HS-27A (cell line): ENCODE results near the gene EXOC3L4.
"Not testable (repeated sequence)": the region's sequence is repeated elsewhere in the genome, so short reads cannot be mapped to it uniquely, and the experiment has no call there.

Experiments used
- DNase-seq: peaks from one replicate; pipeline ENCODE4 v3.0.0-alpha.2; 2012; ENCODE audit warnings: low read depth, missing footprints

EXOC3L4 gene

DNA sequence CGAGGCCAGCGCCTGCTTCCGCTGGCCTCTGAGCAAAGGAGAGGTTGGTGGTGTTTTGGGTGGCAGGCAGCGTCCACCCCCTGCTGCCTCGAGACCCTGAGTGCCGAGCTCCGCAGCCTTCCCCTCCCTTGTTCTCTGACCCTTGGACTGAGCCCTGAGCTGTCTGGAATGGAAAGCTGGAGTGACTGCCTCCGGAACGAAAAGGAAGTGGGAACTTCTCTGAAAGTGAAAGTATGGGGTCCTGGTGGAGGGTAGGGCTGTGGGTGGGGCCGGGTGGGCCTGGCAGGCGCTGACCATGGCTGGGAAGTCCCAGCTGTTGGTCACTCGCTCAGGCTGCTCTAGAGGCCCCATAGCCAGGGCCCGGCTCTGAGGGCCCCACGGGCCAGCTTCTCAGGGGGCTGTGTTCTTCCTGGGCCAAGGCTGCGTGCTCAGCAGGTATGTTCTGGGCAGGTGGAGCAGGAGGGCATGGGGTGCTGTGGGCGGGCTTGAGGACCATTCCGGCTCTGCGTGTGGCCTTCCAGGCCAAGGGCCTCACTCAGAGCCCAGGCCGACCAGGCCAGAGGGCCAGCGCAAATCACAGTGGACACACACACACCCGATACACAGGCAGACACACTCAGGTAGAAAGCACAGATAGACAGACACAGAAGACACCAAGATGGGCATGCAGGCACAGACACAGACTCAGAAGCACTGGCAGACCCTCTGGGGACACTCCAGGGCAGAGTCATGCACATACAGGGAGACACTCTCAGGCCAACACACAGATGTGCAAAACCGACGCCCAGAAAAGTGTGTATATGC, at the start of gene EXOC3L4:
TSS of gene EXOC3L4 (plus strand) at position 320 of the 804 bp plus-strand sequence. CDS start 5,495 bp downstream, outside the sequence.
- no peak for DNase-seq

DNA sequence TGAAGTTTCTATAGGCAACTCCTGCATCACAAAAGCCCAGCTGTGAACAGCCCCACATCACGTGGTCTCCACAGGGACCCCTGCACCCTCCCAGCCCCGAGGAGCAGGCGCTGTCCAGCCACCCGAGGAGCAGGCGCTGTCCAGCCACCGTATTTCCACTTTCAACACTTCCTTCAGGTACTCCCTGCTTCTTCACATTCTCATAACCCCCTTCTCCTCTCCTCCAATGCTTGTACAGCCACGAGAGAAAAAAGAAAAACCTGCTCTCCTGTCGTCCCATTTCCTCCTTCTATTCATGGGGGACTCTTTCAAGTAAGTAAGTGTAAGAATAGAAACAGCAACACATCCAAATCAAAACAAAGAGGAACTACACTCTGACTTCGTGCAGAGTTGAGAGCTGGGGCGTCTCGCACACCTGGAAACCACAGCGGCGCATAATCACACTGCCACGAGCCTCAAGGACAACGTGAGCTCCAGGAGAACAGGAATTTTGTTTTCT, 49.1 kb upstream of the EXOC3L4 start:
- DNase-seq: no peak

DNA sequence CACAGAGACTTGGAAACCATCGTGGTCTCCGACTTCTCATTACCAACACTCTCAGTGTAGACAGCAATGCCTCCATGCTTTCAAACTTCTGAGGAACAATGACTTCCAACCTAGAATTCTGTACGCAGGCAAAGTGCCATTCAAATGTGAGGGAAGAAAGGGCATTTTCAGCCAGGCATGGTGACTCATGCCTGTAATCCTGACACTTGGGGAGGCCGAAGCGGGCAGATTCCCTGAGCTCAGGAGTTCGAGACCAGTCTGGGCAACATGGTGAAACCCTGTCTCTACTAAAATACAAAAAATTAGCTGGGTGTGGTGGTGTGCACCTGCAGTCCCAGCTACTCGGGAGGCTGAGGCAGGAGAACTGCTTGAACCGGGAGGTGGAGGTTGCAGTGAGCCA, 47.1 kb upstream of the EXOC3L4 start:
- not testable (repeated sequence) for DNase-seq

- DNase-seq: no peak
Observed at GRCh38 chr14:103050935-103051334, 43.6 kb upstream of the EXOC3L4 start.

GRCh38 chr14:103052407-103052806, 42.1 kb upstream of the EXOC3L4 start:
- DNase-seq: no peak

GRCh38 chr14:103055695-103056094, 38.8 kb upstream of the EXOC3L4 start:
- no peak for DNase-seq

DNA sequence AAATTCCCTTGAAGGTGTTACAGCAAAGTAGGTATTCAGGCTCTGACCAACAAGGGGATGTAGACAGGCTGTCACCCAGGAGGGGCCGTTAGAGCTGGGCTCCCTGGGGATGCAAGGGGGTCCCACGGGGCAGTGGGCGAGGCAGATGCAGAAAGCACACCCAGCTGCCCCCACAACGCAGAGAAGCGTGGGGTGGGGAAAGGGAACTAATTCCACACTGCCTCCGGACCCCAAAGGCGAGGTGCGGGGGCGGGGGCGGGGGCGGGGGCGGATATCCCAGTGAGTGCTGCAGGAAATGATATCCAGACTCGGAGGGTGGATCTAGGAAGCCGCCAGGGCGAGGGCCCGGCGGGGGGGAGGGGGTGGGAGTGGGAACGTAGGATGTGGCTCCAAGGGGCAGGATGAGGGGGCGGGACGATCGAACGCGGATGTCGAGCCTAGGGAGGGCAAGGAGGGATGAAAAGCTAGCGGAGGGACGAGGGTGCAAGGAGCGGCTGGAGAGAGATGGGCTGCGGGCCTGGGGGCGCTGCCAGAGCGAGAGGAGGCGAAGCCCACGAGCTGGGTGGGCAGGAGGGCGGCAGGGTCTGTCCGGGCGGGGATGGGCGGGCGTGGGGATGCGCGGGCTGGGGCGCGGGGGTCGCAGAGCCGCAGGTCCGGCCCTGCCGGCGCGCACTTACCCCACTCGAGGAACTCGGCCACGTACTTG, 38.0 kb upstream of the EXOC3L4 start:
- DNase-seq: peak; percentile 24

DNA sequence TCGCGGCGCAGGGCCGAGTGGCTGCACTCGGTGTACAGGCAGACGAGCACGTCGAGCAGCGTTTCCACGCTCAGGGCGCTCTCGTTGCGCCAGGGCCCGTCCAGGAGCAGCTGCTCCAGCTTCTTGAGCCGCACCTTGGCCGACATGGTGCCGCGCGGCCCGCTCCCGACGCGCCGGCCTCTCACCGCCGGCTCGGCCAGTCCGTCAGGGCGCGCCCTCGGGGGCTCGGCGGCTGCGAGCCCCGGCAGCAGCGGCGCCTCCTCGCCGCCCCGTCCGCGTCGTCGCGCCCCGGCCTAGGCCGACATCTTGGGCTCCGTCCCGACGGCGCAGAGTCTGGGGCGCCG, 37.5 kb upstream of the EXOC3L4 start:
- no peak for DNase-seq

- peak; percentile 46 for DNase-seq
Observed at GRCh38 chr14:103057372-103058163, 37.0 kb upstream of the EXOC3L4 start, which contains the start of gene CDC42BPB. Gene CDC42BPB (minus strand): TSS chr14:103057549. CDS start chr14:103057173, 376 bp downstream.

DNA sequence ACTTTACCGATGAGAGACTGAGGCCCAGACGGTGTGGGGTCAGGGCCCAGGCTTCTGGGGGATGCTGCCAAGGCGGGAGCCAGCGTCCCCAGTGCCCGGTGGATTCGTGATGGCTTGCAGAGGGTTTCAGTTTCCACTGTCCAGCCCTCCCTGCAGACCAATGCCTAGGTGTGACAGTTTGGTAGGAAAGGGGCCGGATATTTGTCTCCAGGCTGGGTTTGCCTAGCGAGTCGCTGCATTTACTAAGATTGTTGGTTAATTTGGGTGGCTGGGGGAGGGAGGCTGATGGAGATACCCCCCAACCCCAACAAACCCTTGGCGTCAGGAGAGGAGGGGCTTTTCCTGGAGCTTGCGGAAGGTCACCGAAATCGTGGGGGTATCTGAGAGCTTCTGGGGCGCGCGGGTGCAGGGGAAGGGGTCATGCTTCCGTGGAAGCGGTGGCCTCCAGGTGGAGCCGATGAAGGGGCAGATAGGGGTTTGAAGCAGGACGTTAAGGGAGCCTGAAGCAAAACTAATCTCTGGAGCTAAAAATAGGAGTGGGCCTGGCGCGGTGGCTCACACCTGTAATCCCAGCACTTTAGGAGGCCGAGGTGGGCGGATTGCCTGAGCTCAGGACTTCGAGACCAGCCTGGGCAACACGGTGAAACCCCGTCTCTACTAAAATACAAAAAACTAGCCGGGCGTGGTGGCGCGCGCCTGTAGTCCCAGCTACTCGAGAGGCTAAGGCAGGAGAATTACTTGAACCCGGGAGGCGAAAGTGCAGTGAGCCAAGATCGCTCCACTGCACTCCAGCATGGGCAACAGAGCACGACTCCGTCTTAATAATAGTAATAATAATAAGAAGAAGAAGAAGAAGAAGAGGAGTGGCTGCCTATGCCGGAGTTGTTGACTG, 36.1 kb upstream of the EXOC3L4 start:
- no peak for DNase-seq

DNA sequence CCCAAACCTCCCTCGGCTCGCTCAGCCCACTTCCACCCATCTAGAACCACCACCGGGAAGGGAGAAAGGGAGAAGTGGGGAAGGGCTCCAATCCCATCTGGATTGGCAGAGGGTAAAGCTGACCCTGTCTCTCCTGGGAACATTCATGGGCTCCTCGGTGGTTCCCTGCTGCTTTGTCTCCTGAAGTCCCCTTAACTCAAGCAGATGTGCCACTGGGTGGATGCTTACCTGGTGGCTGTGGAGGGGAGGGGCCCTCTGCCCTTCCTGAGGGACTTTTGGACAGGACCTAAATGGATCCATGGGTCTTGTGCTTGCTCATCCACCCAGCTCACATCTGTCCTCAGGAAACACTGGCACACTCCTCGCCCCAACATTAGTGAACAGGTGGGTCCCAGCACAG, 35.0 kb upstream of the EXOC3L4 start:
- DNase-seq: no peak

DNA sequence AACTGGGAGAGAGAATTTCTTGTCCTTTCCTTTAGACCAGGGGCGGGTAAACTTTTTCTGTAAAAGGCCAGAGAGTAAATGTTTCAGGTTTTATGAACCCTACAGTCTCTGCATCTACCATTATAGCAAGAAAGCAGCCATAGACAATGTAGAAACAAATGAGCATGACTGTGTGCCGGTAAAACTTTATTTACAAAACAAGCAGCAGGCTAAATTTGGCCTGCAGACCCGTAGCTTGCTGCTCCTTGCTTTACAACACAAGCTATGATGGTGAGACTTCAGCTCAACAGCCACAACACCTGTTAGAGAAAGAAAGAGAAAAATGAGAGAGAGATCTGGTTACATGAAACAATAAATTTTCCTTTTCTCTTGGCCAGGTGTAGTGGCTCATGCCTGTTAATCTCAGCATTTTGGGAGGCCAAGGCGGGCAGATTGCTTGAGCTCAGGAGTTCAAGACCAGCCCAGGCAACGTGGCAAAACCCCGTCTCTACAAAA, 33.0 kb upstream of the EXOC3L4 start:
- DNase-seq: no peak

DNA sequence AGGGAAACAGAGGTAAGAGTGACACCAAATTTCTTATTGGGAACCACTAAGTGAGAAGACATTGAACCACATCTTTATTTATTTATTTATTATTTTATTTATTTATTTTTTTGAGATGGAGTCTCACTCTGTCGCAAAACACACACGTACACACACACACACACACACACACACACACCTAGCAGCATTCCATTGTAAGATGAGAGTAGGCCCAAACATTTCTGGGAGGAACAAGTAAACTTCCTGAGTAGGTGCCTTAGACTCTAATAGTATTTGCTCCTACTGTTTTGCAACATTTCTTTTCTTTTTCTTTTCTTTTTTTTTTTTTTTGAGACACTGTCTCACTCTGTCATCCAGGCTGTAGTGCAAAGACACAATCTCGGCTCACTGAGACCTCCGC, 30.1 kb upstream of the EXOC3L4 start:
- DNase-seq: no peak

- DNase-seq: no peak
Observed at GRCh38 chr14:103064978-103065377, 29.5 kb upstream of the EXOC3L4 start.

- no peak for DNase-seq
Observed at GRCh38 chr14:103065861-103066260, 28.7 kb upstream of the EXOC3L4 start.

GRCh38 chr14:103066399-103066798, 28.1 kb upstream of the EXOC3L4 start:
- DNase-seq: no peak

- DNase-seq: no peak
Observed at GRCh38 chr14:103067231-103067954, 27.1 kb upstream of the EXOC3L4 start.

- no peak for DNase-seq
Observed at GRCh38 chr14:103068351-103069073, 26.0 kb upstream of the EXOC3L4 start.

DNA sequence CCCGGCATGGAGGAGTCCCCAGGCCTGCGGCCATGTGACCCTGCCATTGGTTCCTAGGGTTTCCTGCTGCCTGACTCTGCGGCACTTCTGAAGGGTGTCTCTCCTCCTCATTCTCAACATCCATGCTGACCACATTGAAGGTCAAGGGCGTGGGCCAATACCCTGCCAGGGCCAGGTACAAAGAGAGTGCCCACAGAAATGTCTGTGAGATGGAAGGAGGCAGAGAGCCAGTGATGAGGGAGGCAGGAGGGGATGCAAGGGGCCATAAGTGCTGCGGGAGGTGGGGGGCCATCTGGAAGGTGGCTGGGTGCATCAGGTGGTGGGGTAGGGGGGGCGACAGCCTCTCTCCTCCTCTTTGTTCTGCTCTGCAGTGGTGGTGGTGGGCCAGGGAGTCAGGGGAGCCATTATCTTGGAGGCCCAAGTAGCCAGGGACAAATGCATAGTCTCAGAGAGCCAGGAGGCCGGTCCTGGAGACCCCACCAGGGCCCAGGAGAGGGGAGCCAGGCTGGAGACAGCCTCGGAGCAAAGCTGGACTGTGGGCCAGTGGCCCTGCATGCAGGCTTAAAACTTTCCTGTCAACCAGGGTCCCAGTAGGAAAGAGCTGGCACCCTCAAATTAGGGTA, 24.2 kb upstream of the EXOC3L4 start:
- DNase-seq: no peak
